Neuronal stem cell (in vitro differentiated cells): Measurements from ENCODE around the gene CTNND2.

ENCODE experiments used
- DNase-seq: peaks from one replicate; pipeline ENCODE4 v3.0.0-alpha.2; 2013; ENCODE audit warnings: low spot score
- H2AFZ ChIP-seq: one replicate; pipeline ENCODE4 v1.6.1; 2013; ENCODE audit warnings: mild to moderate bottlenecking, low read length, inconsistent platforms
- H2AK5ac ChIP-seq: 2 replicates; pipeline ENCODE4 v1.6.1; 2013; ENCODE audit warnings: low read depth, mild to moderate bottlenecking, inconsistent platforms, low read length, moderate library complexity, mixed read lengths
- H2BK120ac ChIP-seq: 2 replicates; pipeline ENCODE4 v1.6.1; 2013; ENCODE audit warnings: low read depth, mild to moderate bottlenecking, inconsistent platforms, low read length, moderate library complexity, mixed read lengths
- H2BK12ac ChIP-seq: one replicate; pipeline ENCODE4 v1.6.1; 2013; ENCODE audit warnings: low read length, inconsistent platforms
- H2BK15ac ChIP-seq: 2 replicates; pipeline ENCODE4 v1.6.1; 2013; ENCODE audit warnings: mild to moderate bottlenecking, low read length, inconsistent platforms, mixed read lengths
- H2BK5ac ChIP-seq: one replicate; pipeline ENCODE4 v1.6.1; 2013; ENCODE audit warnings: inconsistent platforms, mild to moderate bottlenecking, low read length, moderate library complexity
- H3K14ac ChIP-seq: one replicate; pipeline ENCODE4 v1.6.1; 2013; ENCODE audit warnings: low read length, inconsistent platforms
- H3K18ac ChIP-seq: 2 replicates; pipeline ENCODE4 v1.6.1; 2013; ENCODE audit warnings: low read length, inconsistent platforms
- H3K23ac ChIP-seq: 2 replicates; pipeline ENCODE4 v1.6.1; 2013; ENCODE audit warnings: low read depth, mild to moderate bottlenecking, mixed read lengths, low read length, inconsistent platforms; ENCODE audit not compliant: poor library complexity
- H3K27ac ChIP-seq: replicated peaks from 3 replicates; pipeline ENCODE4 v1.5.1; 2013; ENCODE audit warnings: low read length, inconsistent platforms
- H3K27me3 ChIP-seq, 3 experiments: 2 replicates each; pipeline ENCODE4 v1.6.1; 2013; ENCODE audit warnings: low read length in 3 of 3, mild to moderate bottlenecking in 2 of 3, inconsistent platforms in 1 of 3, low read depth in 1 of 3, mixed read lengths in 1 of 3, moderate library complexity in 1 of 3; ENCODE audit not compliant: control insufficient read depth in 3 of 3, insufficient read depth in 3 of 3
- H3K36me3 ChIP-seq, 2 donors: replicated peaks in 1 of 2; 2 replicates each; pipeline ENCODE4 v1.6.1; 2013; ENCODE audit warnings: low read length in 2 of 2; ENCODE audit not compliant: control insufficient read depth in 2 of 2, insufficient read depth in 2 of 2
- H3K4ac ChIP-seq: 2 replicates; pipeline ENCODE4 v1.6.1; 2013; ENCODE audit warnings: inconsistent platforms, mild to moderate bottlenecking, low read length, moderate library complexity
- H3K4me1 ChIP-seq, 2 donors: 1 replicate in 1 of 2; 2 replicates in 1 of 2; pipeline ENCODE4 v1.6.1; 2013; ENCODE audit warnings: low read length in 2 of 2, low read depth in 1 of 2; ENCODE audit not compliant: control insufficient read depth in 2 of 2, insufficient read depth in 1 of 2
- H3K4me2 ChIP-seq: one replicate; pipeline ENCODE4 v1.6.1; 2013; ENCODE audit warnings: mild to moderate bottlenecking, low read length, inconsistent platforms; ENCODE audit not compliant: insufficient read depth, poor library complexity, severe bottlenecking
- H3K4me3 ChIP-seq, 2 donors: 2 replicates each; pipeline ENCODE4 v1.5.1; 2013; ENCODE audit warnings: low read length in 2 of 2, mild to moderate bottlenecking in 2 of 2, inconsistent platforms in 1 of 2, moderate library complexity in 1 of 2
- H3K79me1 ChIP-seq: one replicate; pipeline ENCODE4 v1.6.1; 2013; ENCODE audit warnings: low read depth, mild to moderate bottlenecking, inconsistent platforms, low read length, moderate library complexity
- H3K9ac ChIP-seq: one replicate; pipeline ENCODE4 v1.6.1; 2013; ENCODE audit warnings: mild to moderate bottlenecking, low read depth, low read length, inconsistent platforms; ENCODE audit not compliant: poor library complexity
- H3K9me3 ChIP-seq, 2 donors: replicated peaks in 1 of 2; 2 replicates each; pipeline versions ENCODE3 to v1.6.1; 2013; ENCODE audit warnings: low read length in 2 of 2, mild to moderate bottlenecking in 2 of 2, inconsistent platforms in 1 of 2, low read depth in 1 of 2, mixed read lengths in 1 of 2, moderate library complexity in 1 of 2; ENCODE audit not compliant: control insufficient read depth in 2 of 2, insufficient read depth in 1 of 2
- H4K8ac ChIP-seq: one replicate; pipeline ENCODE4 v1.6.1; 2013; ENCODE audit warnings: low read depth, mild to moderate bottlenecking, inconsistent platforms, low read length, moderate library complexity
- H4K91ac ChIP-seq: one replicate; pipeline ENCODE4 v1.6.1; 2013; ENCODE audit warnings: low read length, low read depth, mild to moderate bottlenecking, inconsistent platforms; ENCODE audit not compliant: poor library complexity
- WGBS, 2 donors: extraction: QIAGEN DNeasy Blood & Tissue Kit; methylation state at CpG; one replicate each; pipeline ENCODE4 v1.1.7; 2013; ENCODE audit warnings: missing lambda C conversion rate in 2 of 2, mixed read lengths in 1 of 2; ENCODE audit not compliant: insufficient read length in 2 of 2, insufficient replicate concordance in 1 of 2; ENCODE audit errors: extremely low coverage in 2 of 2; 5-methylcytosine and 5-hydroxymethylcytosine counted together

CTNND2 gene

DNA sequence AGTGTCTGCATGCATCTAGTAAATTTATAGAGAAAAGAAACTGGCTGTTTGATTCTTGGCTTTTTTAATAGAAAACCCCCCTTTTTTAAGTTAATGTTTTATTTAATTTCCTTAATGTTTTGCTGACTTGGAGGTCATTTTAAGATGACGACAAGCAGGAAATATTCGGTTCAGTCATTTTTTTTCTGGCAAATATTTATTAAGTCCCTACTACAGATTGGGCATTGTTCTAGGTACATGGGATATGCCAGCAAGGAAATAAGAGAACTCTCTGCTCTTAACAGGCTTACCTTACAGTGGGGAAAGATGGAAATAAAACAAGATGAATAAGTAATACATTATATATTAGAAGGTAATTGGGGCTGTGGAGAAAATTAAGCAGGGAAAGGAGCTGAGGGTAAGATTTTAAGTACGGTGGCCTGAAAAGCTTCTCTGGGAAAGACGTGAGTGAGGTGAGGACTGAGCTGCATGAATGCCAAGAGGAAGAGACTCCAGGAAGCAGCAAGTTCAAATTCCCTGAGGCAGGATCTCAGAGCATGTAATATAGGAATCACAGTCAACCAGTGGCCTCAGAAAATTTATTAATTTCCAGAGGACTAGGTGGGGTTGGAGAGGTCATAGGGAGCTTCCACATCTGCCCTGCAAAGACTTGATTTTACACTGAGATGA is 827.2 kb downstream of the CTNND2 start:
- no peak overlapping the region for H3K4me3 ChIP-seq
- H3K27me3 ChIP-seq: no peaks in the 10 kb centered on the region
- no peak overlapping the region for H2BK15ac ChIP-seq
- H4K8ac ChIP-seq: no peak overlapping the region
- H3K36me3 ChIP-seq: peaks cover 0 to 34% of the 10 kb centered on the region in 2 donors
- H3K79me1 ChIP-seq: no peaks in the 10 kb centered on the region
- H3K23ac ChIP-seq: no peak overlapping the region
- no peak overlapping the region for H3K18ac ChIP-seq
- no peak overlapping the region for H2AK5ac ChIP-seq
- H3K4ac ChIP-seq: no peak overlapping the region
- no peak overlapping the region for H4K91ac ChIP-seq
- H3K4me1 ChIP-seq: no peaks in the 10 kb centered on the region
- H2BK12ac ChIP-seq: no peak overlapping the region
- no peak overlapping the region for H2AFZ ChIP-seq
- no peak overlapping the region for H2BK120ac ChIP-seq
- H3K9ac ChIP-seq: no peak overlapping the region
- H2BK5ac ChIP-seq: no peak overlapping the region
- WGBS, 2 donors: no CpG with 5 or more reads among the region's 4 CpGs
- DNase-seq: no peak
- H3K14ac ChIP-seq: no peak overlapping the region
- no peak overlapping the region for H3K27ac ChIP-seq
- peaks cover 0 to 3% of the 10 kb centered on the region in 2 donors for H3K9me3 ChIP-seq
- H3K4me2 ChIP-seq: no peak overlapping the region

DNA sequence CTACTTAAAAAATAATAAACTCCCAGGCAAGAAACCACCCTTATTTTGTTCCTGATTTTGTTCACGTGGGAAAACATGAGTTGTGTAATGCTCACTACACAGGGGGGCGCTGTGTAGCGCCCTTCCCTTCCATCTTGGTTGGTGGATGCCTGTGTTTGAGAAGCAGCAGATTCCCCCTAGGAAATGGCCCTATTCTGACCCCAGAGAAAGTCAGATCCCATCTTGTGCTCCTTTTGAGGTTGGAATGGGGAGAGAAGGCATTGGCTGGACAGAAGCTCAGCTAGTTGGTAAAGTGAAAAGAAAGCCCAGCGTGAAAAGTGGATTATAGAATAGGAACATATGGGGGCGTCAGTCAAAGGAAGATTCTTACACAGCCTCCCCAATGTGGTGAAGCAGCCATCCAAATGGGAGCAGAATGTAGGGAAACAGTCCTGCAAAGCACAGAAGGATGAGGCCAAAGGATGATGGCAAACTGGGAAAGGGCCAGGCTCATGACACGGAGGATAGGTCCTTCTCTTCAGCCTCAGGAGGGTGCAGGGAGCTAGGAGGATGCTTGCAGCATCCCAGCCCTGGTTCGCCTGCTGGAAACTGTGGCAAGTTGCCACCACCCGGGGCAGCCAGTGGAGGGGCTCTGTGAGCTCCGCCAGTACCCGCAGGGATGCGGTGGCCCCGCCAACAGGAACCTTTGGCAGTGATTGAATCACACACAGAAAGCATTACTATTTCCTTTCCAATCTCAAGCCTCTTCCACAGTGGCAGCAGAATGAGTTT is 829.0 kb downstream of the CTNND2 start:
- no peak overlapping the region for H2BK15ac ChIP-seq
- peak; percentile 27 for DNase-seq
- no peaks in the 10 kb centered on the region for H3K27me3 ChIP-seq
- no peak overlapping the region for H4K91ac ChIP-seq
- no peak overlapping the region for H3K14ac ChIP-seq
- no CpG with 5 or more reads among the region's 12 CpGs for WGBS, 2 donors
- no peak overlapping the region for H3K4ac ChIP-seq
- no peak overlapping the region for H3K9ac ChIP-seq
- peaks cover 0 to 18% of the 10 kb centered on the region in 2 donors for H3K36me3 ChIP-seq
- H3K27ac ChIP-seq: no peak overlapping the region
- H3K4me2 ChIP-seq: no peak overlapping the region
- H3K18ac ChIP-seq: no peak overlapping the region
- H4K8ac ChIP-seq: no peak overlapping the region
- no peak overlapping the region for H3K23ac ChIP-seq
- H3K4me1 ChIP-seq: no peaks in the 10 kb centered on the region
- H2BK5ac ChIP-seq: no peak overlapping the region
- no peak overlapping the region for H2AFZ ChIP-seq
- H2BK12ac ChIP-seq: no peak overlapping the region
- H2BK120ac ChIP-seq: no peak overlapping the region
- H3K4me3 ChIP-seq: no peak overlapping the region
- H2AK5ac ChIP-seq: no peak overlapping the region
- no peaks in the 10 kb centered on the region for H3K79me1 ChIP-seq
- H3K9me3 ChIP-seq: peaks cover 3 to 13% of the 10 kb centered on the region in 2 donors

DNA sequence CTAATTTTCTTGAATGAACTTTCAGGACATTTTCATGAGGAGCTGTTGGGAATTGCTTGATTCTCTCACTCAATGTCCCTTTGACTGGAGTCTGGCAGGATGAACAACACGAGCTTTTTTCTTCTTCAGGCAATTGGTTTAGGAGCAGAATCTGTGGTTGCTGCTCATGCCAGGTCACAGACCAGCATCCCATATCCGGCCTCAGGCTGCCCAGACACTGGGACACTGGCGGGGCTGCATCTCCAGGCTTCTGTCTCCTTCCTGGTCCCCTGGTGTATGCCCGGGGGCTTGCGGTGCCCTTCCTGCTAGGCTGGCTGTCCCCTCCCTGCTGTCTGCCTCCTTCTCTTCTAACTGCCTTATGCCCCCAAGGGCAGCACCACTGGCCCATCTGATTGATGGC is 831.7 kb downstream of the CTNND2 start:
- no peak overlapping the region for H3K4ac ChIP-seq
- no peak overlapping the region for H3K9ac ChIP-seq
- H3K23ac ChIP-seq: no peak overlapping the region
- no peak overlapping the region for H4K8ac ChIP-seq
- H3K36me3 ChIP-seq: peaks cover 0 to 8% of the 10 kb centered on the region in 2 donors
- no peak overlapping the region for H2AFZ ChIP-seq
- H3K18ac ChIP-seq: no peak overlapping the region
- H3K79me1 ChIP-seq: no peaks in the 10 kb centered on the region
- peaks cover 0 to 27% of the 10 kb centered on the region in 2 donors for H3K9me3 ChIP-seq
- no peak overlapping the region for H4K91ac ChIP-seq
- no peak overlapping the region for H3K27ac ChIP-seq
- H2BK5ac ChIP-seq: no peak overlapping the region
- H3K4me3 ChIP-seq: no peak overlapping the region
- no peak for DNase-seq
- H3K4me2 ChIP-seq: no peak overlapping the region
- no peak overlapping the region for H2AK5ac ChIP-seq
- no peak overlapping the region for H2BK120ac ChIP-seq
- H3K27me3 ChIP-seq: no peaks in the 10 kb centered on the region
- no peak overlapping the region for H3K14ac ChIP-seq
- H3K4me1 ChIP-seq: no peaks in the 10 kb centered on the region
- H2BK12ac ChIP-seq: no peak overlapping the region
- H2BK15ac ChIP-seq: no peak overlapping the region
- no CpG with 5 or more reads among the region's 5 CpGs for WGBS, 2 donors

DNA sequence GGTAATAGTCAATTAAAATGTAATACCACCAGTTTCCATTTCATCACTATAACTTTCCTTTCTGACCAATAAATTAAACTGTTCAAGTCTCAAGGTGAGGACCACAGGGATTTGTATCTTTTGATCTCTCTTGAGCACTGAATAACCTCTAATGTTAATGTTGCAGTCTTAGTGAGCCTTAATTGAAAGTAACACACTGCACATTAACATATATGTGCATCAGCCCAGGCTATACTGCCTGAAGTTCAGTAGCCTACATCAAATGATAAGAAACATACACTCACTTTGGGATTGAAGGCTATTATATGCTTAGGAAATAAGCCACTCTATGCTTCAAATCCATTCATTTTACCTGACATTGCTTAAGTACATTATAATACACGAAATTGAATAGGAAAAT is 832.2 kb downstream of the CTNND2 start:
- Histone ChIP-seq H3K27me3 (no peaks in the 10 kb centered on the region), H4K91ac (no peak overlapping the region), H2AK5ac (no peak overlapping the region), H3K36me3 (peaks cover 0 to 4% of the 10 kb centered on the region in 2 donors), H2AFZ (no peak overlapping the region), H3K4me3 (no peak overlapping the region), H2BK15ac (no peak overlapping the region), H3K4me1 (no peaks in the 10 kb centered on the region), H3K18ac (no peak overlapping the region), H2BK5ac (no peak overlapping the region), H3K9me3 (peaks cover 0 to 27% of the 10 kb centered on the region in 2 donors), H3K4me2 (no peak overlapping the region), H3K4ac (no peak overlapping the region), H2BK120ac (no peak overlapping the region), H4K8ac (no peak overlapping the region), H3K14ac (no peak overlapping the region), H2BK12ac (no peak overlapping the region), H3K79me1 (no peaks in the 10 kb centered on the region), H3K23ac (no peak overlapping the region), H3K27ac (no peak overlapping the region), H3K9ac (no peak overlapping the region)
- DNase-seq: no peak
- no CpG with 5 or more reads among the region's 1 CpG for WGBS, 2 donors
